Right ventricle myocardium superior (tissue), 1 donor: Measurements from ENCODE around the gene MORC4. TPM values are rescaled to one million over a fixed set of nuclear protein-coding genes. Genes with fewer than 3 reads are reported as not detected.

ENCODE experiments used
- ATAC-seq: fragments of 200-7000 bp; cut with Tn5 transposase; one replicate; pipeline ENCODE4 v1.9.1; 2020; ENCODE audit warnings: mild to moderate bottlenecking; ENCODE audit not compliant: poor library complexity
- DNase-seq: peaks from one replicate; pipeline ENCODE4 v3.0.0-alpha.2; 2020
- intact Hi-C: fragments of 100-400 bp; cut with DNase I; formaldehyde crosslinking; loops from one replicate; pipeline ENCODE4 v1.11.2; 2022
- total RNA-seq: library from RNA; stranded (reverse); fragmentation: NEBNext Ultra II Directional; extraction: Animal tissue kit (Norgen Biotek cat#: 25700); gene quantifications from one replicate; pipeline ENCODE4 v1.2.1, GENCODE V29; 2021
- donor health status: DM: no; HTN: yes; CAD: no; lungs with severe emphysema.

MORC4 gene
- total RNA-seq, 1 donor from 2014 or later: 2.4 TPM

DNA sequence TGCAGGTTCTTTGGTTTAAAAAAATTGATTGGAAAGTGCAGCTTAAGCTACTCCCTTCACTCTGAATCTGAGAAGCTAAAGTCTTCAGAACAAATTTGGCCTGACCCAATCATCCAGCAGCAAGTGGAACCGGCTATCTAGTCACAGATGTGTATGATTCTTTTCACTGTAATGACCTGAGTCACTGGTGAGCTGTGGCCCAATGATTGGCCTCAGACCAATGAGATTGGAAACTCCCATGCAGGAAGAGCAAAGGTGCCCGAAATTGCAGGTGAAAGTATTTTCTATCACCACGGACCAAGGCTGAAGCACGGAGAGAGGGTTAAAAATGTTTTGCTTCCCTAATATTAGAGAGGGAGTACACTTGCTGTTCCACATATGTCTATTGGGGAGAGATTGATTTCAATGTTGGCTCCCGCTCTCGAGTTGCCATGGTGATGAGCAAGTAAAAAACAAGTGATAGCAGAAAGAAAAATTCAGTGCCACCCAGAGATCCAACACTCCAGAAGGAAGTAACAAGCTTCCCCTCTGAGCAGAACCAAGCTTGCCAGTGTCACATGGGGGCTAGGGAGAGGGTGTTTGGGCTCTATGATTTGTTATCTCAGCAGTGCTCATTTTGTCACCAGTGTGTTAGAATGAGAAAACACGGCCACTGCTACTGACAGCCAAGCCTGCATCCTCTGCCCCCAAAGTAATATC is 108.1 kb downstream of the MORC4 start:
- intact Hi-C loops: no loop called here
- no peak for DNase-seq
- ATAC-seq: no peak

Other genes with a start within 250 kb of the MORC4 start
- 1.9 TPM for gene TBC1D8B, start 197.5 kb downstream of the MORC4 start, total RNA-seq
- not detected for gene RIPPLY1, start 96.9 kb downstream of the MORC4 start, total RNA-seq
- gene CLDN2, start 79.8 kb downstream of the MORC4 start, total RNA-seq: not detected
- gene RBM41, start 118.6 kb upstream of the MORC4 start, total RNA-seq: 16.9 TPM
- gene NUP62CL, start 206.2 kb upstream of the MORC4 start, total RNA-seq: 0.46 TPM
- not detected for gene DNAAF6, start 206.4 kb upstream of the MORC4 start, total RNA-seq